GM11168 (cell line): ENCODE measurements around the gene SLC43A2.
"Not testable (repeated sequence)": the region's sequence is repeated elsewhere in the genome, so short reads cannot be mapped to it uniquely, and the experiment has no call there.

ENCODE experiments used
- in situ Hi-C: fragments of 300-500 bp; cut with MboI; formaldehyde crosslinking; loops from one replicate; pipeline ENCODE4 v1.12.0; 2022; ENCODE audit warnings: low sequenced_read_pairs; ENCODE audit not compliant: unreplicated experiment

Gene SLC43A2

DNA sequence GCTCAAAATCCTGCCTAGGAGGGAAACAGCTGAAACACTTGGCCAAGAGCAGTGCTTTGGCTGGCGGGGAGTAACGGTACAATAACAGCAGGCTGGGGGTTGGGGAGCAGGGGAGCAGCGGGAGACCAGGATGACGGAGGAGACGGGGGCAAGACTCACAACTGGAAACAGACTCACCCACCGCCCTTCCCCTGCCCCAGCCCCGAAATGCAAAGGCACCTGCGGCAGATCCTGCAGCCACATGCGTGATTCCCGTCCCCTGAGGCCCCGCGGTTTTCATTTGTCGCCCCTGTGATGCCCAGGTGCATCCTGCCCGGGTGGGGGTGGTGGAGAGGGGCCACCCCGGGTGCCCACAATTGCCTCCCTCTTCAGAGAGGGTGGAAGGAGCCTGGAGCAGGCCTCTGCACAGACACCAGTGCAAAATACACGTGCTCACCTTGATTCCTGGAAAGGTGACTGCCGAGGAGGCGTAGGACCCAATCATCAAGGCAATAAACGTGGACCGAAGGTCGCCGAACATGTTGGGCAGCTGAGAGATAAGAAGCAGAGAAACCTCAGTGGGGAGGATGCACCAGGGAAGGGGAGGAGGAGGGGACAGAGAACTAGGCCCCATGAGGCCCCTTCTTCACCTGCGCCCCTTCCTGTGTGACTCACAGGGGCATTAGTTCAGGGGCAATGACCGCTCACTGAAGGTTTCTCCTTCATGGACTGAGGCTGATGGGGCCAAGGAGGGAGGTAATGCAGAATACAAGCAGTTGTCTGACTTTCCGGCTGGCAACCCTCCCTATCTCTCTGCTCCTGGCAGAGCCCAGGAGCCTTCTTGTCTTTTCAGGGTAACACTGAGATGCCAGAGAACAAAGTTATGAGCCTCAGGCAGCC is 35.6 kb downstream of the SLC43A2 start:
- in situ Hi-C loops = no loop called here

DNA sequence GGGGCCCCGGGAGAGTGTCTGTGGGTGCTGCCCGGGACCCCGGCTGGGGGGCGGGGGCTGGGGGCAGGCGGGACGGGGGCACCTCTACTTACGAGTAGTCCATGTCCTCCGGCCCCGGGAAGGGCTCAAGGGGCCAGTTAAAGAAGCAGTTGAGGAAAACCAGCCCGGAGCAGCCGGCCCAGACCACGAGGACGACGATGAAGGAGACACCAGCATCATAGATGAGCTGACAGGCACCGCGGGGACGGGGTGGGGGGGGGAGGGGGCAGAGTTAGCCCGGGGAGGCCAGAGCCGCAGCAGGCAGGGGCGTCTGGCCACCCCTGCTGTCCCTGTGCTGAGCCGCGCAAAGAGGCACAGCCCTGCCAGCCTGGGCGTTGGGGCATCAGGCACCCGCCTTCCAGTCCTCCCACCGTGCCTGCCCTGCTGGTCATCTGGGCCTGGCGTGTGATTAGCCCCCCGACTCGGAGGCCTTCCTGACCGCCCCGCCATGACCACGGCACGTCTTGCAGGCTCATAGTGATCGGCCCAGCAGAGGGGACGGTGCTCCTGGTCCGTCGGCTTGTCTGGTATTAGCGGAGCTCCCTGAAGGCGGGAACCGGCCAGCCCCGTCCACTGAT is 37.1 kb downstream of the SLC43A2 start:
- in situ Hi-C loops = no loop called here

DNA sequence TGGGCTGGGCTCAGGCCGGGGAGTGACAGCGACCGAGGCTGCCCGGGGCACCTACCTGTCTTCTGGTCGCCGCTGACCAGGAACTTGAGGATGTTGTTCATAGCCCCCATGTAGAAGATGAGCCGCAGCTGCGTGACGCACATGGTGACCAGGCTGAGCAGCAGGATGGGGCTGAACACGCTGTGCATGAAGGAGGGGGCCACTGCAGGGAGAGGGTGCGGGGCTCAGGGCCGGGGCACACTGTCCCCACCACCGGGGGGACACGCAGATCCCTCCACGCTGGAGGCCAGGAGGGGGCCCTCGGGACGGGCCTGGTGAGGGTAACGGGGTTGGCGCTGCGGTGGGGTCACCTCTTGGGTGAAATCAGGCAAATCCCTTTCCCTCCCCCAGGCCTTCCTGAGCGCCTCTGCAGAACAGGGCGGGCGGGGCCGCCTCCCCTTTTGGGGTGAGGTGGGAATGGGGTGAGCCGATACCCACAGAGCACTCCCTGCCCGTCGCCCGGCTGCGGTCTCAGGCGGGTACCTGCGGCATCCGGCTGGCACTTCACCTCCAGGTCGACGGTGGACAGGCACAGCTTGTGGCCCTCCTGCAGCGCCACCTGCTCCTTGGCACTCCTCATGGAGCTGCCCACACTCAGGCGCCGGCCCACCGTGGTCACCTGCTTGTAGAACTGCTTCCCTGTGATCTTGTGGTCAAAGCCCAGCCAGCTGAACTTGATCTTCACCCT is 37.7 kb downstream of the SLC43A2 start:
- in situ Hi-C loops = no loop called here

DNA sequence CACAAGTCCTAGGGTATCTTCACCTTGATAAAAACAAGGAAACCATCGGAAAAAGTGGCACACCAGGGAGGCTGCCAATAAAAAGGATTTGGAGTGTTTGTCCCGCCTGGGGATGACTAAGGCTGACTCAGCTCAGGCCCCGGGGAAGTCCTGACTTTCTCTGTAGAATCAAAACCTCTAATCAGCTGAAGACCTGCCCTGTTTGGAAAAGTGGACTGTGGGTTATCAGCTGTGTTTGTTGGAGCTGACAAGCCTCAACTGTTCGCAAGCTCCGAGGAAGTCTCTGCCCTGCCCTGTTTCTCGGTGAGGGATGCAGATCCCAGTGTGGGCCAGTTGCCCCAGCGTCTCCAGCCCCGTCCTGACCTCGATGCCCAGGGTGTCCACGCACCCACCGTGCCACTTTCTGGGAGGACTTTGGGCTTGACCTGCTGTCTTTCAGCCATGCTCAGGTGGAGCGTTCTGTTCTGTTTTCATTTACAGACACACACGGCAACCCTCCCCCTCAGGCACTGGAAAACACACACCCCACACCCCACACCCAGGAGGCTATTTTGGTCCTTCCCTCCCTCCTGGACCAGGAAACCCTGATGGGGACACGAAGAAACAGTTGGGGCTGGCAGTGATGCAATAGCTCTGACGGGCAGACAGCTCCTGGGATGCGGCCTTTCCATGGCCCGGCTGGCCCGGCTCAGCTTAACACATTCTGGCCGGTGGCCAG is 38.4 kb downstream of the SLC43A2 start:
- in situ Hi-C loops = no loop called here

GRCh38 chr17:1588821-1589585 is 39.6 kb downstream of the SLC43A2 start:
- in situ Hi-C loops = no loop called here

GRCh38 chr17:1584167-1584566 is 44.5 kb downstream of the SLC43A2 start:
- in situ Hi-C loops = no loop called here

- in situ Hi-C loops = no loop called here
Measured at GRCh38 chr17:1583556-1583955, 45.1 kb downstream of the SLC43A2 start.

DNA sequence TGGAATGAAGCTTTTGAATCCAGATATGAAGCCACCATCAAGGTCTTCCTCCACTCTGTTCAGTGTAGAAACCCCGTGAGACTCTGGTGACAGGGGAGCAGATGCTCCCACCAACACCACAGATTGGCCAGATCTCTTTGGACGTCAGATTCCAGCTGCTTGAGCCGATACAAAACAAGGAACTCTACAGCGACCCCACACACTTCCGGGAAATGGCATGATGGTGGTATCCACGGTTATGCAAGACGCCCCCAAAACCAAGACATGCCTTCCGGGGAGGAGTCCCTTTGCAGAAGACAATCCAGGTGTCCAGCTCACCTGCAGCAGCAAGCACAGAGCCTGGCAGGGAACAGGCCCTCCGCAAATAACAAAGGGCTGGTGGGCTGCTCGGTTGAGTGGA is 46.3 kb downstream of the SLC43A2 start:
- in situ Hi-C loops = no loop called here

- in situ Hi-C loops = no loop called here
Measured at GRCh38 chr17:1580979-1581676, 47.5 kb downstream of the SLC43A2 start.

- in situ Hi-C loops = loop anchor here (5.0 kb wide), 1 partner anchor 54 kb away; no protein-coding TSS in a partner anchor
Measured at GRCh38 chr17:1578029-1578428, 50.6 kb downstream of the SLC43A2 start.

DNA sequence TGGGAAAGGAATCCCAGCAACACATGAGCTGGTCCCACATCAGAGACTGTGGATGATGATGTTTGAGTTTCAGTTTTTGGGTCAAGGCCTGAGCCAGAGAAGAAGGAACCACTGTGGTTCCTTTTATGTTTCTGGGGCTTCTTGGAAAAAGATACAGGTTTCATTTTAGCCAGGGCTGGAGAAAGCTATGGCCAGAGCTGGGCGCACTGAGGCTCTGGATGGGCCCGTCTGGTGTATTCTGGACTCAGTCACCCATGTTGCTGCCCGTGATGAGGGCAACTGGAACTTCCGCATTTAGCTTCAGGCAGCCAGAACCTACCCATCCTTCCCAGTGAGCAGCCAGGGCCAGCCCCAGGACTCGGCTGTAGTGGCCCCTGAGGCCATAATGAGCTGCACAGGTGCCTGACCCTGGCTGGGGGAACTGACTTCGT is 51.0 kb downstream of the SLC43A2 start:
- in situ Hi-C loops = loop anchor here (5.0 kb wide), 1 partner anchor 55 kb away; no protein-coding TSS in a partner anchor

DNA sequence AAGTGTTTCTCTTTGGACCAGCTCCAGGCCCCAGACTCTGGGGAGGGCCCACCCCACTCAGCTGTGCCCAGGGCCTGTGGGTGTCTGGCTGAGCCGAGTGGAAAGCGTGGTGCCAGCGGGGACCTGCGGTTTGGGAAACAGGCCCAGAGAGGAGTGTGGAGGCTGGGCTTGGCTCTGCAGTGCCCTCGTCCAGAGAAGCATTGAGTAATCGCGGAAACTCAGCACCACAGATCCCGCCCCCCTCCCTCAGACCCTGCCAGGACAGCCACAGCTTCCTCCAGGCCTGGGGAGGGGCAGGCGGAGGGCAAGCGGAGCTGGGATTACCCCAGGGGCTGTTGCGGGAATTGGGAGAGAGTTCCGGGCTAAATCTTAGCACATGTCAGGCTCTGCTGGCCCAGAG is 51.5 kb downstream of the SLC43A2 start:
- in situ Hi-C loops = loop anchor here (5.0 kb wide), 1 partner anchor 55 kb away; no protein-coding TSS in a partner anchor

DNA sequence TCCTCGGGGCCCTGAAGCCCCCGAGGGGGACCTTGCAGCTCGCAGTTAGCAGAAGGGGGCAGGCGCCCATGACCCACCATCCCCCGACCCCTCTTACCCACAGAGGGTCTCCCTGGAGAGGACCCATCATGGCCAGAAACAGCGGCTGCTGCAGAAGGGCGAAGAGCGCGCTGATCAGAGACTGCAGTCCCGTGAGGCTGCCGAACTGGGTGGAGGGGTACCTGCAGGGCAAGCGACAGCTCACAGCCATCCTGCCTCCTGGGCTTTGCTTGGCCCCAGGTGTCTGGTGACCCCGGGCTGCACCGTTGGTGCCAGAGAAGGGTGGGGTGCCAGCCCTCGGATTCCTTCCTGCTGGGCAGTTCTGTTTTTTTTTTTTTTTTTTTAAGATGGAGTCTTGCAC is 52.1 kb downstream of the SLC43A2 start:
- in situ Hi-C loops = loop anchor here (5.0 kb wide), 1 partner anchor 56 kb away; no protein-coding TSS in a partner anchor

- in situ Hi-C loops = loop anchor here (5.0 kb wide), 1 partner anchor 57 kb away; no protein-coding TSS in a partner anchor
Measured at GRCh38 chr17:1574697-1575471, 53.8 kb downstream of the SLC43A2 start.

- in situ Hi-C loops = no loop called here
Measured at GRCh38 chr17:1573932-1574696, 54.5 kb downstream of the SLC43A2 start.

DNA sequence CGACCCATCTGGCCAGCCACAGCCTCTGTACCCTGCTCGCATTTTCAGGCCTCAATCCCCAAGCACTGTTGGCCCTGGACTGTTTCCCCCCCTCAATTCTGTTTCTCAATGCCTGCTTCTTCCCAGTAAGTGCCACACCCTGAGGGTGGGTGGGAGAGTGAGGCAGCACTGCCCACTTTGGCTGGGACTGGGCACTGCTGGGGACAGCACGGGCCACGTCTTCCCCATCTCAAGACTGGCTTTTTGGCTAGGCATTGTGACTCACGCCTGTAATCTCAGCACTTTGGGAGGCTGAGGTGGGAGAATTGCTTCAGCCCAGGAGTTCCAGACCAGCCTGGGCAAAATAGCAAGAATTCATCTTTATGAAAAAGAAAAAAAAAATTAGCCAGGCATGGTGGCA is 56.0 kb downstream of the SLC43A2 start:
- in situ Hi-C loops = not testable (repeated sequence)

DNA sequence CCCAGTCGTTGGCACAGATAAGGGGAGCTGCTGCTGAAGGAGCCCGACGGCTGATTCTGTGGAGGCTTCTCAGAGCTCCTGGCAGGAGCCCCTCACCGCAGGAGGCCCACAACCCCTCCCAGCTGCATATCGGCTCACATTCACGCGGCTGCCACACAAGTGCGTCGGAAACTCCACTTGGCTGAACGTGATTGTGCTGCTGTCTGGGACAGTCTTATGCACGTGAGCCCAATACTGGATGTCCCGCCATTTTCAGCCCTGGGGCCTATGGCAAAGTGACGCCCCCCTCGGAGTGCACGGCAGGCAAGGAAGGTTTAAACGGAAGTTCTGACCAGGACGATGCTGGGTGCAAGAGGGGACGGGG is 57.3 kb downstream of the SLC43A2 start:
- in situ Hi-C loops = no loop called here
